Upper lobe of right lung (tissue), 1 donor: ENCODE results near the gene TUBGCP6. TPM values are rescaled to one million over a fixed set of nuclear protein-coding genes. Genes with fewer than 3 reads are reported as not detected.
"Not testable (repeated sequence)": the region's sequence is repeated elsewhere in the genome, so short reads cannot be mapped to it uniquely, and the experiment has no call there.

Source experiments
- ATAC-seq: fragments of 200-7000 bp; cut with Tn5 transposase; one replicate; pipeline ENCODE4 v1.9.1; 2020; ENCODE audit warnings: mild to moderate bottlenecking, moderate library complexity
- DNase-seq: peaks from one replicate; pipeline ENCODE4 v3.0.0-alpha.2; 2020
- H3K27ac ChIP-seq: fragments of 200-600 bp; one replicate; pipeline ENCODE4 v1.8.0; 2022
- H3K27me3 ChIP-seq: fragments of 200-600 bp; one replicate; pipeline ENCODE4 v1.8.0; 2022; ENCODE audit warnings: mild to moderate bottlenecking
- H3K36me3 ChIP-seq: fragments of 200-600 bp; one replicate; pipeline ENCODE4 v1.8.0; 2022
- H3K4me1 ChIP-seq: fragments of 200-600 bp; one replicate; pipeline ENCODE4 v1.8.0; 2022
- H3K4me3 ChIP-seq: fragments of 200-600 bp; one replicate; pipeline ENCODE4 v1.8.0; 2022; ENCODE audit warnings: mild to moderate bottlenecking
- H3K9me3 ChIP-seq: fragments of 200-600 bp; one replicate; pipeline ENCODE4 v1.8.0; 2022
- CTCF ChIP-seq: fragments of 200-600 bp; IDR thresholded peaks from one replicate; pipeline ENCODE4 v1.8.0; 2022; ENCODE audit warnings: antibody characterized with exemption
- intact Hi-C: fragments of 100-400 bp; cut with DNase I; formaldehyde crosslinking; loops from one replicate; pipeline ENCODE4 v1.11.0; 2022
- total RNA-seq: library from RNA; stranded (reverse); fragmentation: NEBNext Ultra II Directional; extraction: Animal tissue kit (Norgen Biotek cat#: 25700); gene quantifications from one replicate; pipeline ENCODE4 v1.2.1, GENCODE V29; 2021
- donor health status: DM: no; HTN: yes; CAD: no; lungs with severe emphysema.

TUBGCP6 gene
- total RNA-seq, 1 donor from 2014 or later, result 51.3 TPM

- H3K36me3 ChIP-seq, result peaks cover 61% of the 10 kb centered on the region
- ATAC-seq, result peak; percentile 90
- no peaks in the 10 kb centered on the region for H3K9me3 ChIP-seq
- H3K27ac ChIP-seq, result no peak overlapping the region
- peak; percentile 92 for DNase-seq
- peak; percentile 62 for TF ChIP-seq CTCF
- H3K27me3 ChIP-seq, result no peaks in the 10 kb centered on the region
- H3K4me1 ChIP-seq, result peaks cover 11% of the 10 kb centered on the region
- H3K4me3 ChIP-seq, result no peak overlapping the region
- intact Hi-C loops, result loop anchor here (10.0 kb wide), 1 partner anchor 49 kb away; the partner anchor contains the start of gene DENND6B
These were observed 31.3 kb upstream of the TUBGCP6 start for GRCh38 chr22:50276143-50276542.

- ATAC-seq (no peak), DNase-seq (no peak)
- intact Hi-C loops, result loop anchor here (10.0 kb wide), 1 partner anchor 49 kb away; the partner anchor contains the start of gene DENND6B
- Histone ChIP-seq H3K36me3 (peaks cover 53% of the 10 kb centered on the region), H3K4me3 (no peak overlapping the region), H3K27me3 (no peaks in the 10 kb centered on the region), H3K4me1 (peaks cover 18% of the 10 kb centered on the region), H3K9me3 (no peaks in the 10 kb centered on the region), H3K27ac (no peak overlapping the region)
- no peak for TF ChIP-seq CTCF
These were observed 30.6 kb upstream of the TUBGCP6 start for GRCh38 chr22:50275181-50276055.

DNA sequence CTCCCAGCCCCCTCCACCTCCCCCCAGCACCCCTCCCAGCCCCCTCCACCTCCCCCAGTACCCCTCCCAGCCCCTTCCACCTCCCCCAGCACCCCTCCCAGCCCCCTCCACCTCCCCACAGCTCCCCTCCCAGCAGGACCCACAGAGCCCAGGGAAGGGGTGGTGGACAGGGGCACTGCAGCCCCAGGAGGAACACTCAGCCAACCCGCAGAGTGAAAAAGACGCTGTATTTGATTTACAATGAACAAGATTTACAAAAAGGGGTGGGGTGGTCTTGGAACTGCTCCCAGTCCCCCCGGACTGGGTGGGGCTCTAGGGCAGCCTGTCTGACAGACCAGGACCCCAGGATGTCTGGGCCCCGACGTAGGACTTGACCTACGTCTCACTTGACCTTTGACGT is 29.9 kb upstream of the TUBGCP6 start:
- Histone ChIP-seq H3K27me3 (no peaks in the 10 kb centered on the region), H3K4me3 (no peak overlapping the region), H3K9me3 (no peaks in the 10 kb centered on the region), H3K27ac (no peak overlapping the region), H3K4me1 (peaks cover 20% of the 10 kb centered on the region), H3K36me3 (peaks cover 47% of the 10 kb centered on the region)
- ATAC-seq (no peak), DNase-seq (no peak)
- intact Hi-C loops, result loop anchor here (10.0 kb wide), 1 partner anchor 50 kb away; the partner anchor contains the start of gene DENND6B
- no peak for TF ChIP-seq CTCF

DNA sequence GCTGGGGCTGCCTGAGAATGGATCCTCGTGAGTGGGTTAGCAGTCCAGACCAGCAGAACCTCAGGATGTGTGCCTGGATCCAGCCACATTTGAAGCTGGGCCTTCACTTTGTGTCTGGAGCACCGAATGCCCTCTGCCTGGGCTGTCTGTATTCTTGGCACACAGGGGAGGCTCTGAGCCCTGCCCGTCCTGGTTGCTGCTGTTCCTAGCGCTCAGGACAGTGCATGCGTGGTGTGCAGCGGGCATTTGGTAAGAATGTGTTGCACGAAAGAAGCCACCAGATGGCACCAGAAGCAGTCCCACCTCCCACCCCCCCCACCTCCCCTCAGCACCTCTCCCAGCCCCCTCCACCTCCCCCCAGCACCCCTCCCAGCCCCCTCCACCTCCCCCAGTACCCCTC is 29.5 kb upstream of the TUBGCP6 start:
- Histone ChIP-seq H3K4me1 (peaks cover 24% of the 10 kb centered on the region), H3K27me3 (no peaks in the 10 kb centered on the region), H3K9me3 (no peaks in the 10 kb centered on the region), H3K27ac (no peak overlapping the region), H3K36me3 (peaks cover 42% of the 10 kb centered on the region), H3K4me3 (no peak overlapping the region)
- DNase-seq (no peak), ATAC-seq (no peak)
- intact Hi-C loops, result loop anchor here (10.0 kb wide), 1 partner anchor 50 kb away; the partner anchor contains the start of gene DENND6B
- TF ChIP-seq CTCF, result peak; percentile 35

DNA sequence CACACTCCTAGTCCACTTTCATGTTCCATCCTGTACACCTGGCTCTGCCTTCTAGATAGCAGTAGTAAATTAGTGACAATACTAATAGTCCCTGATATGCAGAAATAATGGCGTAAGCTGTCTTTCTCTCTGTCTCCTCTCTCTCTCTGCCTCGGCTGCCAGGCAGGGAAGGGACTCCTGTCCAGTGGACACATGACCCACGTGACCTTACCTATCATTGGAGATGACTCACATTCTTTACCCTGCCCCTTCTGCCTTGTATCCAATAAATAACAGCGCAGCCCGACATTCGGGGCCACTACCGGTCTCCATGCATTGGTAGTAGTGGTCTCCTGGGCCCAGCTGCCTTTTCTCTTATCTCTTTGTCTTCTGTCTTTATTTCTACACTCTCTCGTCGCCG is 29.0 kb upstream of the TUBGCP6 start:
- not testable (repeated sequence) for ATAC-seq, H3K27ac ChIP-seq, H3K9me3 ChIP-seq, H3K27me3 ChIP-seq, H3K4me3 ChIP-seq, DNase-seq
- H3K36me3 ChIP-seq, result peaks cover 37% of the 10 kb centered on the region
- H3K4me1 ChIP-seq, result peaks cover 29% of the 10 kb centered on the region
- intact Hi-C loops, result loop anchor here (10.0 kb wide), 1 partner anchor 51 kb away; the partner anchor contains the start of gene DENND6B

GRCh38 chr22:50273352-50273751 is 28.5 kb upstream of the TUBGCP6 start:
- intact Hi-C loops, result loop anchor here (10.0 kb wide), 1 partner anchor 51 kb away; the partner anchor contains the start of gene DENND6B
- H3K36me3 ChIP-seq, result peaks cover 33% of the 10 kb centered on the region
- H3K4me3 ChIP-seq, H3K27me3 ChIP-seq, DNase-seq, H3K27ac ChIP-seq, ATAC-seq, H3K9me3 ChIP-seq: not testable (repeated sequence)
- TF ChIP-seq CTCF, result peak; percentile 18
- peaks cover 33% of the 10 kb centered on the region for H3K4me1 ChIP-seq
